Activated B cell treated with CpG ODN at 0.5 μM for 24 hours (primary cell): Measurements from ENCODE around the gene PFKFB3. TPM values are rescaled to one million over a fixed set of nuclear protein-coding genes. Genes with fewer than 3 reads are reported as not detected.

Source experiments
- ATAC-seq: fragments of 200-7000 bp; cut with Tn5 transposase; one replicate; pipeline ENCODE4 v1.10.0; 2021; ENCODE audit warnings: low read depth, mild to moderate bottlenecking, moderate library complexity
- CTCF ChIA-PET: fragments of 350-600 bp; sonication (Branson Sonifier 250); formaldehyde crosslinking; loops from one replicate; lab custom pipeline; 2021; ENCODE audit warnings: antibody characterized with exemption; lab: Charles Lee
- POLR2A ChIA-PET: fragments of 350-600 bp; sonication (Branson Sonifier 250); formaldehyde crosslinking; loops from one replicate; lab custom pipeline; 2021; ENCODE audit warnings: antibody characterized with exemption; lab: Charles Lee
- DNase-seq: peaks from one replicate; pipeline ENCODE4 v3.0.0; 2022
- H3K27ac Mint-ChIP-seq: one replicate; pipeline ENCODE4 v1.8.0; 2020; ENCODE audit warnings: mixed read lengths
- H3K27me3 Mint-ChIP-seq: one replicate; pipeline ENCODE4 v1.8.0; 2021; ENCODE audit warnings: mixed read lengths
- H3K36me3 Mint-ChIP-seq: one replicate; pipeline ENCODE4 v1.8.0; 2021; ENCODE audit warnings: low read depth, mixed read lengths
- H3K4me1 Mint-ChIP-seq: one replicate; pipeline ENCODE4 v1.8.0; 2021; ENCODE audit warnings: mixed read lengths
- H3K4me3 Mint-ChIP-seq: one replicate; pipeline ENCODE4 v1.8.0; 2020; ENCODE audit warnings: mild to moderate bottlenecking, mixed read lengths
- H3K9me3 Mint-ChIP-seq: one replicate; pipeline ENCODE4 v1.8.0; 2020; ENCODE audit warnings: mixed read lengths
- CTCF ChIP-seq: fragments of 200-600 bp; IDR thresholded peaks from one replicate; pipeline ENCODE4 v1.8.0; 2022; ENCODE audit warnings: antibody characterized with exemption, mild to moderate bottlenecking
- intact Hi-C: fragments of 100-400 bp; cut with micrococcal nuclease; formaldehyde crosslinking; loops from one replicate; pipeline ENCODE4 v1.15.1; 2024
- total RNA-seq: library from RNA; stranded (reverse); gene quantifications from 2 replicates; pipeline ENCODE4 v1.2.3, GENCODE V29; 2022

Gene PFKFB3
- total RNA-seq, 1 donor from 2014 or later = 105 TPM

- intact Hi-C loops = loop anchor here (1.0 kb wide), 8 partner anchors 21 to 136 kb away; partner anchors contain the start of gene PFKFB3
- DNase-seq (no peak), ATAC-seq (no peak)
- H3K36me3 Mint-ChIP-seq = no peaks in the 10 kb centered on the region
- H3K4me3 Mint-ChIP-seq = peak overlapping the region; percentile 75
- ChIA-PET POLR2A (interaction anchor here (0.6 to 7.4 kb wide), 18 partner anchors 8 to 136 kb away, joined by 3 to 129 read pairs (median 8); partner anchors contain the start of gene PFKFB3), CTCF (interaction anchor here (1.0 to 3.8 kb wide), 7 partner anchors 21 to 102 kb away, joined by 3 to 26 read pairs (median 6); partner anchors contain the start of gene PFKFB3)
- H3K27ac Mint-ChIP-seq = peak overlapping the region; percentile 96
- TF ChIP-seq CTCF = no peak
- H3K4me1 Mint-ChIP-seq = peaks cover 85% of the 10 kb centered on the region
- peaks cover 2% of the 10 kb centered on the region for H3K9me3 Mint-ChIP-seq
- no peaks in the 10 kb centered on the region for H3K27me3 Mint-ChIP-seq
Observed at GRCh38 chr10:6299743-6300105, 97.0 kb downstream of the PFKFB3 start.

DNA sequence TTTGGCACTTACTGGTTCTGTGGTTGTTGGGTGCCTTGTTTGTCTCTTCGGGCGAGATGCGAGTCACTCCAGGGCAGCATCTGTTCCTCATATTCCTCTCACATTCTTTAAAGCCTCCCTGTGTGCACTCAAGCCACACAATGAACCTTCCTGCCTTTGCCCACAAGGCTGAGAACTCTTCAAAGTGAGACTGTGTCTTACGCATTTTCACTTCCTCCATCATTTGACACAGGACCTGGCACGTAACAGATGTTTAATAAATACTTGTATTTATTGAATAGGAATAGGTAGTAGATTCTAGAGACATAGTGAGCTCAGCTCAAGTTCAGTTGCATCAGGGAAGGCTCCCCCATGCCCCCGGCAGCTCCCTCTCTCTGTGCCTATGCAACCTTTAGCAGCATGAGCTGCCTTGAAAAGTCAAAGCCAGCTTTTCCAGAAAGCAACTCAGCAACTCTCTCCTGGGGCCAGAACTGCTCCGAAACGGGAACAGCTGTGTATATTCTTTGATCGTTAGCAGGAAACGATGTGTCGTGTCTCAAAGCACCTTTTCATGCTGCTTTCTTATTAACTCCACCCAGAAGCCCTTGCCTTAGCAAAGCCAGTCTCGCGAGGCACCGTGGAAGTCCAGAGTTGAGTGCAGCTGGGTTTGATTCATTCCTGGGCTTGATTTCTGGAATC, 97.5 kb downstream of the PFKFB3 start:
- Mint-ChIP-seq H3K9me3 (no peaks in the 10 kb centered on the region), H3K4me3 (peak overlapping the region; percentile 75), H3K36me3 (no peaks in the 10 kb centered on the region), H3K4me1 (peaks cover 82% of the 10 kb centered on the region), H3K27ac (peak overlapping the region; percentile 96), H3K27me3 (no peaks in the 10 kb centered on the region)
- CTCF ChIA-PET = interaction anchor here (0.8 to 3.8 kb wide), 8 partner anchors 20 to 147 kb away, joined by 3 to 26 read pairs (median 5); partner anchors contain the start of gene PFKFB3
- POLR2A ChIA-PET = interaction anchor here (0.9 to 7.4 kb wide), 17 partner anchors 8 to 137 kb away, joined by 3 to 129 read pairs (median 6); partner anchors contain the start of gene PFKFB3
- DNase-seq (peak; percentile 48), ATAC-seq (peak; percentile 80)
- intact Hi-C loops = loop anchor here (1.0 kb wide), 8 partner anchors 20 to 137 kb away; partner anchors contain the start of gene PFKFB3
- no peak for TF ChIP-seq CTCF

DNA sequence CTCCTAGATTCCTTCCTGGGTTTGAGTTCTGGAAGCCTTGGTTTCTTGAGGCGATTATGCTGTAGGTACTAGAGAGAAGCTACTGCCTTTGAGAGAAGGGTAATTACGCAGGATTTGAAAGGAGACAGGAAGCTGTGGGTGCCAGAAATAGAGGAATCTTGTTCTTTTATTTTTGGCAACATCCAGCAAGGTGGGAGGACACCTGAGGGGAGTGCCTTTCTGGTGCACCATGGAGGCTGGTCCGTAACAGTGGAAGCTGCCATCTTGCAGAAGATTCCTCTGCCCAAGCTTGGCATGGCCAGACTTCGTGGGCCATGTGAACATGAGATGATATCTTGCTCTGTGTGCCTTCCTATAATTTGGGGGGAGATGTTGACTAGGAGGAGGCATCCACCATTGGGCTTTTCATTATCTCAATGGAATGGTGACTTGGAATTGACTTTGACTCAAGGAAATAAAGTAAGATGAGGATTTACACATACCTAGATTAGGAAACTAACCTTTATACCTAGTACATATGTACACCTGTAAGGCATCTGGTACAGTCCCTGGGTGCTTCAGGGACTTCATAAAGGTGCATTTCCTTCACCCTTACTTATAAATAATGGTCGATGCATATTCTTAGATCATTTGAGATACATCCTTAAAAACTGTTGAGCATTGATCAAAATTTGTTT, 98.2 kb downstream of the PFKFB3 start:
- POLR2A ChIA-PET = interaction anchor here (0.6 to 7.4 kb wide), 19 partner anchors 9 to 137 kb away, joined by 3 to 129 read pairs (median 6); partner anchors contain the start of gene PFKFB3
- DNase-seq (no peak), ATAC-seq (no peak)
- Mint-ChIP-seq H3K4me1 (peaks cover 82% of the 10 kb centered on the region), H3K27ac (peak overlapping the region; percentile 96), H3K27me3 (no peaks in the 10 kb centered on the region), H3K36me3 (no peaks in the 10 kb centered on the region), H3K9me3 (peaks cover 3% of the 10 kb centered on the region), H3K4me3 (peak overlapping the region; percentile 75)
- CTCF ChIA-PET = interaction anchor here (0.8 to 3.8 kb wide), 7 partner anchors 33 to 148 kb away, joined by 3 to 26 read pairs (median 6); partner anchors contain the start of gene PFKFB3
- intact Hi-C loops = loop anchor here (1.0 kb wide), 8 partner anchors 19 to 138 kb away; partner anchors contain the start of gene PFKFB3
- no peak for TF ChIP-seq CTCF

DNA sequence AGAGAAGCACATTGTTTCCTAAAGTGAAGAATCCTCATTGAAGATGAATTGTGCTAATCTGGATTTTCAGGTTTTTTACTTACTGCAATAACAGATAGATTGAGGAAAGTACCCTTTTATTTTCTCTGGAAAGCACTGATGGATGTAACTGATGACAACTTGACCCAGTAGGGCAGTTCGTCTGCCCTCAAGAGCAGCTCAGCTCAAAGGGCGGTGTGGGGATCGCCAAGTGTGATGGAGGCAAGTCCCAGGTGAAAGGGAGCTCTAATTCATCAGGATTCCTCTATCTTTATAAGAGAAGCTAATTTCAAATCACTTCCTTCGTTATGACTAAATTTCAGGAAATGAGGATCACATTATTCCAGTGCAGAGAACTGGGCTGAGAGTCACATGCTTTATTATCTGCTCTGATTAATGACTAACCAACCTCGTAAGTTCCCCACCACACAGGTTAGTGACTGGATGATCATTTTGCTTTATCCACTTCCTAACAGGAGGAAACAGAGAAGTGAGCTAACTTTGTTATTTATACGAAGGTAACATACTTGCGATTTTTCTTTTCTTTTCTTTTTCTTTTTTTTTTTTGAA, 98.8 kb downstream of the PFKFB3 start:
- intact Hi-C loops = no loop called here
- no peak for TF ChIP-seq CTCF
- no peaks in the 10 kb centered on the region for H3K36me3 Mint-ChIP-seq
- no peaks in the 10 kb centered on the region for H3K27me3 Mint-ChIP-seq
- peak overlapping the region; percentile 56 for H3K27ac Mint-ChIP-seq
- H3K4me1 Mint-ChIP-seq = peaks cover 81% of the 10 kb centered on the region
- H3K9me3 Mint-ChIP-seq = peaks cover 6% of the 10 kb centered on the region
- ChIA-PET CTCF (interaction anchor here (1.0 to 3.8 kb wide), 3 partner anchors 47 to 100 kb away, joined by 3 to 26 read pairs (median 16); partner anchors contain the start of gene PFKFB3), POLR2A (interaction anchor here (0.6 to 7.4 kb wide), 9 partner anchors 10 to 103 kb away, joined by 3 to 129 read pairs (median 8); partner anchors contain the start of gene PFKFB3)
- ATAC-seq (no peak), DNase-seq (no peak)
- no peak overlapping the region for H3K4me3 Mint-ChIP-seq

Other genes starting within 250 kb of the PFKFB3 start
- gene IL15RA, start 225.4 kb upstream of the PFKFB3 start, total RNA-seq = 19.1 and 19.8 TPM in 2 replicates
- 151 and 160 TPM in 2 replicates for gene IL2RA, start 140.6 kb upstream of the PFKFB3 start, total RNA-seq
- 207 and 209 TPM in 2 replicates for gene RBM17, start 113.9 kb upstream of the PFKFB3 start, total RNA-seq